ENCODE data around the gene GALNT16.

GRCh38 chr14:69332782-69333395 lies 72.9 kb downstream of the GALNT16 start:
- TF ChIP-seq TAF1 (IDR thresholded peaks at IDR 0.05; ENCODE audit: low read depth) = no peak
- no peak for TF ChIP-seq MAX (IDR thresholded peaks at IDR 0.05)
- TF ChIP-seq TEAD4 (IDR thresholded peaks at IDR 0.05) = no peak
- no peak for TF ChIP-seq FOXM1 (IDR thresholded peaks at IDR 0.05; ENCODE audit: borderline replicate concordance, low read depth)
- TF ChIP-seq USF1 (IDR thresholded peaks at IDR 0.05) = no peak
- no peak for TF ChIP-seq TCF12 (IDR thresholded peaks at IDR 0.05; ENCODE audit: low read depth)
- no peak for TF ChIP-seq REST (IDR thresholded peaks at IDR 0.05; ENCODE audit: low read depth)
- TF ChIP-seq ZBTB7A (IDR thresholded peaks at IDR 0.05; ENCODE audit: low read depth) = no peak
- TF ChIP-seq EGR1 (IDR thresholded peaks at IDR 0.05) = no peak
- no peak for TF ChIP-seq CEBPB (IDR thresholded peaks at IDR 0.05)
- TF ChIP-seq NFIC (IDR thresholded peaks at IDR 0.05) = no peak

All from Ishikawa (cell line).